ENCODE results near the gene ITGB2.

- TF ChIP-seq FOXJ3 (CRISPR knock-in tag; IDR thresholded peaks at IDR 0.05) (no peak), TAF1 (IDR thresholded peaks at IDR 0.05; ENCODE audit: borderline replicate concordance, low read depth, low read length) (no peak), CTCF (IDR thresholded peaks at IDR 0.05) (no peak), MXI1 (IDR thresholded peaks at IDR 0.05; ENCODE audit: low read depth, low read length) (no peak), EP300 (IDR thresholded peaks at IDR 0.05; ENCODE audit: borderline replicate concordance in 1 of 2, low read depth in 1 of 2, low read length in 1 of 2) (no peak), YY1 (IDR thresholded peaks at IDR 0.05; ENCODE audit: low read depth) (no peak), REST (IDR thresholded peaks at IDR 0.05; ENCODE audit: low read depth, low read length) (no peak), FOXM1 (IDR thresholded peaks at IDR 0.05; ENCODE audit: low read depth) (no peak), RCOR1 (IDR thresholded peaks at IDR 0.05; ENCODE audit: low read length) (no peak)
Observed at GRCh38 chr21:44858791-44859190, 61.9 kb downstream of the ITGB2 start.
